SK-N-SH (cell line): ENCODE data around the gene DNMT3B. TPM values are rescaled to one million over a fixed set of nuclear protein-coding genes. Genes with fewer than 3 reads are reported as not detected.

Experiments used
- CTCF ChIA-PET: fragments of 300-600, 350-600 bp; formaldehyde crosslinking; extraction: SDS; loops from one replicate; lab custom pipeline; 2021; lab: Yijun Ruan, JAX
- POLR2A ChIA-PET: fragments of 350-600 bp; sonication (Branson Sonifier 250); formaldehyde crosslinking; extraction: SDS; loops from one replicate; lab custom pipeline; 2020; ENCODE audit warnings: antibody characterized with exemption, inconsistent platforms; lab: Yijun Ruan, JAX
- DNase-seq: peaks from one replicate; pipeline ENCODE4 v3.0.0; 2012
- H2AFZ ChIP-seq: fragments of 200-600 bp; sonication (generic); 2 replicates; pipeline ENCODE4 v1.8.1; 2016; ENCODE audit warnings: antibody characterized with exemption, mild to moderate bottlenecking, low read depth
- H3F3A ChIP-seq: fragments of 200-600 bp; sonication (generic); replicated peaks from 2 replicates; pipeline ENCODE3; 2016; ENCODE audit warnings: antibody characterized with exemption, mild to moderate bottlenecking; ENCODE audit not compliant: insufficient read depth
- H3K27ac ChIP-seq, 2 experiments: fragments of 200-500 bp in 1 of 2; fragments of 200-600 bp in 1 of 2; sonication (Bioruptor generic) in 1 of 2; sonication (generic), shearing (Covaris generic) in 1 of 2; 2 replicates each; pipeline versions ENCODE4 v1.5.1 to v1.6.1; 2014 to 2016; ENCODE audit warnings: low read depth in 2 of 2, inconsistent platforms in 1 of 2, low read length in 1 of 2, mild to moderate bottlenecking in 1 of 2, mixed read lengths in 1 of 2
- H3K27me3 ChIP-seq: fragments of 200-600 bp; sonication (generic), shearing (Covaris generic); 2 replicates; pipeline ENCODE4 v1.6.1; 2016; ENCODE audit warnings: mixed run types; ENCODE audit not compliant: insufficient read depth
- H3K36me3 ChIP-seq, 2 experiments: fragments of 200-500 bp in 1 of 2; fragments of 200-600 bp in 1 of 2; sonication (Bioruptor generic) in 1 of 2; sonication (generic) in 1 of 2; replicated peaks in 1 of 2; 2 replicates each; pipeline versions ENCODE3 to v1.5.1; 2014 to 2016; ENCODE audit warnings: low read length in 1 of 2, mild to moderate bottlenecking in 1 of 2; ENCODE audit not compliant: insufficient read depth in 2 of 2, control insufficient read depth in 1 of 2
- H3K4me1 ChIP-seq, 2 experiments: fragments of 200-500 bp in 1 of 2; fragments of 200-600 bp in 1 of 2; sonication (Bioruptor generic) in 1 of 2; sonication (generic), shearing (Covaris generic) in 1 of 2; 2 replicates each; pipeline versions ENCODE4 v1.5.1 to v1.6.1; 2014 to 2016; ENCODE audit warnings: low read depth in 1 of 2, low read length in 1 of 2, mixed run types in 1 of 2; ENCODE audit not compliant: insufficient read depth in 2 of 2, control insufficient read depth in 1 of 2
- H3K4me2 ChIP-seq: fragments of 200-600 bp; sonication (generic), shearing (Covaris generic); 2 replicates; pipeline ENCODE4 v1.6.1; 2017; ENCODE audit warnings: mixed run types
- H3K4me3 ChIP-seq, 2 experiments: fragments of 200-500 bp in 1 of 2; fragments of 200-600 bp in 1 of 2; sonication (Bioruptor generic) in 1 of 2; sonication (generic), shearing (Covaris generic) in 1 of 2; 2 replicates each; pipeline versions ENCODE4 v1.5.1 to v1.8.1; 2014 to 2016; ENCODE audit warnings: low read depth in 2 of 2, inconsistent platforms in 1 of 2, low read length in 1 of 2, mild to moderate bottlenecking in 1 of 2, mixed read lengths in 1 of 2, moderate library complexity in 1 of 2
- H3K79me2 ChIP-seq: fragments of 200-600 bp; sonication (generic); 2 replicates; pipeline ENCODE4 v1.8.1; 2017; ENCODE audit warnings: mild to moderate bottlenecking; ENCODE audit not compliant: insufficient read depth
- H3K9ac ChIP-seq: fragments of 200-600 bp; sonication (generic); 2 replicates; pipeline ENCODE4 v1.6.1; 2017; ENCODE audit warnings: mixed run types
- H3K9me2 ChIP-seq: fragments of 200-600 bp; sonication (generic); 2 replicates; pipeline ENCODE4 v1.6.1; 2017; ENCODE audit warnings: mixed run types
- H3K9me3 ChIP-seq: fragments of 200-600 bp; sonication (generic); 2 replicates; pipeline ENCODE4 v1.6.1; 2017; ENCODE audit warnings: mixed run types, mild to moderate bottlenecking, moderate library complexity
- H4K20me1 ChIP-seq: fragments of 200-600 bp; sonication (generic); 2 replicates; pipeline ENCODE4 v1.6.1; 2017; ENCODE audit warnings: mild to moderate bottlenecking, mixed run types; ENCODE audit not compliant: insufficient read depth
- CHD2 ChIP-seq: fragments of 150-350 bp; IDR thresholded peaks from 2 replicates; pipeline ENCODE4 v1.6.1; 2018; ENCODE audit warnings: low read length; ENCODE audit not compliant: partially characterized antibody
- EP300 ChIP-seq, 2 experiments: IDR thresholded peaks; 2 replicates each; pipeline versions ENCODE4 v1.4.0 to v1.6.1; 2012; ENCODE audit warnings: borderline replicate concordance in 1 of 2, low read depth in 1 of 2, low read length in 1 of 2
- FOSL2 ChIP-seq: IDR thresholded peaks from 2 replicates; pipeline ENCODE4 v1.4.0; 2012; ENCODE audit warnings: low read depth, mild to moderate bottlenecking, moderate library complexity, borderline replicate concordance
- FOXJ3 ChIP-seq: sonication (generic); formaldehyde crosslinking; IDR thresholded peaks from 2 replicates; pipeline ENCODE4 v1.5.1; 2020; ENCODE audit warnings: mild to moderate bottlenecking, missing genetic modification reagents
- JUND ChIP-seq: IDR thresholded peaks from 2 replicates; pipeline ENCODE4 v1.4.0; 2012
- NFIC ChIP-seq: IDR thresholded peaks from 2 replicates; pipeline ENCODE4 v1.4.0; 2012; ENCODE audit warnings: borderline replicate concordance
- POLR2AphosphoS5 ChIP-seq: IDR thresholded peaks from 2 replicates; pipeline ENCODE4 v1.6.1; 2012; ENCODE audit warnings: low read depth, low read length
- RCOR1 ChIP-seq: fragments of 150-350 bp; IDR thresholded peaks from 2 replicates; pipeline ENCODE4 v1.6.1; 2017; ENCODE audit warnings: antibody characterized with exemption, low read length
- RFX5 ChIP-seq: IDR thresholded peaks from 2 replicates; pipeline ENCODE4 v1.6.1; 2012; ENCODE audit warnings: mild to moderate bottlenecking, improper control_type of control experiment, low read length
- TAF1 ChIP-seq: IDR thresholded peaks from 2 replicates; pipeline ENCODE4 v1.6.1; 2012; ENCODE audit warnings: low read depth, mild to moderate bottlenecking, low read length, moderate library complexity, borderline replicate concordance
- WGBS: methylation state at CpG from one replicate; pipeline ENCODE4 v1.1.6; 2017; ENCODE audit warnings: low lambda C conversion rate; 5-methylcytosine and 5-hydroxymethylcytosine counted together
- polyA plus RNA-seq, 3 experiments: library from polyadenylated mRNA; depleted of rRNA; stranded (reverse); fragments of >200 nt; gene quantifications; 2 replicates each; pipeline ENCODE4 v1.2.3, GENCODE V29; 2012
- TF ChIP-seq, protein P1 (sequence below): fragments of 150-350 bp; IDR thresholded peaks from 2 replicates; pipeline ENCODE4 v1.6.1; 2017; ENCODE audit warnings: antibody characterized with exemption, low read length, low read depth, borderline replicate concordance
- TF ChIP-seq, protein P2 (sequence below): IDR thresholded peaks from 2 replicates; pipeline ENCODE4 v1.4.0; 2012; ENCODE audit warnings: low read depth, borderline replicate concordance
- TF ChIP-seq, protein P3 (sequence below): IDR thresholded peaks from 2 replicates; pipeline ENCODE4; 2012
- TF ChIP-seq, protein P4 (sequence below): IDR thresholded peaks from 2 replicates; pipeline ENCODE4 v1.4.0; 2012; ENCODE audit warnings: low read depth, borderline replicate concordance

DNMT3B gene
- polyA plus RNA-seq, 1 of the 3 experiments (the other 2 are of a cell fraction), result 2.2 TPM

DNA sequence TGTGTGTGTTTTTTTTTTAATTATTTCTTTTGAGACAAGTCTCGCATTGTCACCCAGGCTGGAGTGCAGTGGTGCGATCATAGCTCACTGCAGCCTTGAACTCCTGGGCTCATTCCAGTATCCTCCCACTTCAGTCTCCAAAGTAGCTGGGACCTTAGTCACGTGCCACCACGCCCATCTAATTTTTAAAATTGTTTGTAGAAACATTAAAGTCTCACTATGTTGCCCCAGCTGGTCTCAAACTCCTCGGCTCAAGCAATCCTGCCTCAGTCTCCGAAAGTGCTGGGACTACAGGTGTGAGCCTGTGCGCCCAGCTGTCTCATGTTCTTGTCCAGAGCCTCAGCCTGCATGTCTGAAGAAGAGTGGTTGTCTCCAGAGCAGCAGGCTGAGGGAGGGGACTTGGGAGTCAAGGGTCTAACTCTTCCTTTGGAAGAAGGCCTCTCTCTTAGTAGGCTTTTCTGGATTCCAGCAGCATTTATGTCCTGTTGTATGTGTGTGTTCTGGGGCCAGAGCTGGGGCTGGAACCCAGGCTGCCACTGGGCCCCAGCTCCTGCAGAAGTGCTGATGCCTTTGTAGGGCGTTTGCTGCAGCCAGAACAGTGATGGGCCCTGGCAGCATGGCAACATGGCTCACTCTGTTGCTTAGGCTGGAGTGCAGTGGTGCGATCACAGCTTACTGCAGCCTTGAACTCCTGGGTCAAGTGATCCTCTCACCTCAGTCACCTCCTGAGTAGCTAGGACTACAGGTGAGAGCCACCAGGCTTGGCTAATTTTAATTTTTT lies 5.4 kb downstream of the DNMT3B start:
- no peak for DNase-seq

More for the DNA sequence above, 5.4 kb downstream of the DNMT3B start:
- H4K20me1 ChIP-seq, result no peaks in the 10 kb centered on the region
- no peak overlapping the region for H2AFZ ChIP-seq
- no peak overlapping the region for H3K27ac ChIP-seq
- 91% methylated on average over 9 of the region's 9 CpGs for WGBS
- H3K9ac ChIP-seq, result no peak overlapping the region
- H3K9me3 ChIP-seq, result no peaks in the 10 kb centered on the region
- peaks cover 0 to 9% of the 10 kb centered on the region in 2 experiments; a peak in 2 of 4 replicates for H3K4me1 ChIP-seq
- TF ChIP-seq CHD2 (no peak), RFX5 (no peak), RCOR1 (no peak), EP300 (IDR thresholded peaks at IDR 0.05; ENCODE audit: borderline replicate concordance in 1 of 2, low read depth in 1 of 2, low read length in 1 of 2) (no peak), JUND (no peak), FOSL2 (no peak), NFIC (no peak), FOXJ3 (no peak), TAF1 (no peak), POLR2AphosphoS5 (no peak)
- TF ChIP-seq, protein P1, sequence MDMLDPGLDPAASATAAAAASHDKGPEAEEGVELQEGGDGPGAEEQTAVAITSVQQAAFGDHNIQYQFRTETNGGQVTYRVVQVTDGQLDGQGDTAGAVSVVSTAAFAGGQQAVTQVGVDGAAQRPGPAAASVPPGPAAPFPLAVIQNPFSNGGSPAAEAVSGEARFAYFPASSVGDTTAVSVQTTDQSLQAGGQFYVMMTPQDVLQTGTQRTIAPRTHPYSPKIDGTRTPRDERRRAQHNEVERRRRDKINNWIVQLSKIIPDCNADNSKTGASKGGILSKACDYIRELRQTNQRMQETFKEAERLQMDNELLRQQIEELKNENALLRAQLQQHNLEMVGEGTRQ, result no peak
- TF ChIP-seq, protein P2, sequence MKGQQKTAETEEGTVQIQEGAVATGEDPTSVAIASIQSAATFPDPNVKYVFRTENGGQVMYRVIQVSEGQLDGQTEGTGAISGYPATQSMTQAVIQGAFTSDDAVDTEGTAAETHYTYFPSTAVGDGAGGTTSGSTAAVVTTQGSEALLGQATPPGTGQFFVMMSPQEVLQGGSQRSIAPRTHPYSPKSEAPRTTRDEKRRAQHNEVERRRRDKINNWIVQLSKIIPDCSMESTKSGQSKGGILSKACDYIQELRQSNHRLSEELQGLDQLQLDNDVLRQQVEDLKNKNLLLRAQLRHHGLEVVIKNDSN, result no peak
- TF ChIP-seq, protein P3, sequence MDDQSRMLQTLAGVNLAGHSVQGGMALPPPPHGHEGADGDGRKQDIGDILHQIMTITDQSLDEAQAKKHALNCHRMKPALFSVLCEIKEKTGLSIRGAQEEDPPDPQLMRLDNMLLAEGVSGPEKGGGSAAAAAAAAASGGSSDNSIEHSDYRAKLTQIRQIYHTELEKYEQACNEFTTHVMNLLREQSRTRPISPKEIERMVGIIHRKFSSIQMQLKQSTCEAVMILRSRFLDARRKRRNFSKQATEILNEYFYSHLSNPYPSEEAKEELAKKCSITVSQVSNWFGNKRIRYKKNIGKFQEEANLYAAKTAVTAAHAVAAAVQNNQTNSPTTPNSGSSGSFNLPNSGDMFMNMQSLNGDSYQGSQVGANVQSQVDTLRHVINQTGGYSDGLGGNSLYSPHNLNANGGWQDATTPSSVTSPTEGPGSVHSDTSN, result no peak
- TF ChIP-seq, protein P4, sequence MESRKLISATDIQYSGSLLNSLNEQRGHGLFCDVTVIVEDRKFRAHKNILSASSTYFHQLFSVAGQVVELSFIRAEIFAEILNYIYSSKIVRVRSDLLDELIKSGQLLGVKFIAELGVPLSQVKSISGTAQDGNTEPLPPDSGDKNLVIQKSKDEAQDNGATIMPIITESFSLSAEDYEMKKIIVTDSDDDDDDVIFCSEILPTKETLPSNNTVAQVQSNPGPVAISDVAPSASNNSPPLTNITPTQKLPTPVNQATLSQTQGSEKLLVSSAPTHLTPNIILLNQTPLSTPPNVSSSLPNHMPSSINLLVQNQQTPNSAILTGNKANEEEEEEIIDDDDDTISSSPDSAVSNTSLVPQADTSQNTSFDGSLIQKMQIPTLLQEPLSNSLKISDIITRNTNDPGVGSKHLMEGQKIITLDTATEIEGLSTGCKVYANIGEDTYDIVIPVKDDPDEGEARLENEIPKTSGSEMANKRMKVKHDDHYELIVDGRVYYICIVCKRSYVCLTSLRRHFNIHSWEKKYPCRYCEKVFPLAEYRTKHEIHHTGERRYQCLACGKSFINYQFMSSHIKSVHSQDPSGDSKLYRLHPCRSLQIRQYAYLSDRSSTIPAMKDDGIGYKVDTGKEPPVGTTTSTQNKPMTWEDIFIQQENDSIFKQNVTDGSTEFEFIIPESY, result no peak
- H3K4me3 ChIP-seq, result no peak overlapping the region
- ChIA-PET POLR2A (interaction anchor here (0.7 kb wide), 1 partner anchor 632 kb away, joined by 4 read pairs; no protein-coding TSS in a partner anchor), CTCF (no interaction called here)
- H3F3A ChIP-seq, result no peaks in the 10 kb centered on the region
- H3K79me2 ChIP-seq, result peaks cover 16% of the 10 kb centered on the region; the same call in 1 of the 2 replicates
- no peaks in the 10 kb centered on the region for H3K36me3 ChIP-seq
- no peaks in the 10 kb centered on the region for H3K27me3 ChIP-seq
- H3K9me2 ChIP-seq, result no peaks in the 10 kb centered on the region
- no peak overlapping the region for H3K4me2 ChIP-seq
